GM12891 (cell line): ENCODE measurements around the gene SELENOW.

Source experiments
- POLR2A ChIP-seq: IDR thresholded peaks from 2 replicates; pipeline ENCODE4 v1.6.1; 2011; ENCODE audit warnings: low read depth, low read length, control low read depth
- POLR2AphosphoS5 ChIP-seq: IDR thresholded peaks from 2 replicates; pipeline ENCODE4 v1.6.1; 2011; ENCODE audit warnings: low read depth, low read length, control low read depth
- SPI1 ChIP-seq: IDR thresholded peaks from 2 replicates; pipeline ENCODE4 v1.6.1; 2011; ENCODE audit warnings: low read depth, low read length, control low read depth
- TAF1 ChIP-seq: IDR thresholded peaks from 2 replicates; pipeline ENCODE4 v1.6.1; 2011; ENCODE audit warnings: low read depth, low read length, control low read depth

GRCh38 chr19:47740866-47741519 lies 37.5 kb upstream of the SELENOW start:
- no peak for TF ChIP-seq POLR2A
- no peak for TF ChIP-seq SPI1
- no peak for TF ChIP-seq TAF1
- no peak for TF ChIP-seq POLR2AphosphoS5
